Measurements from ENCODE around the gene ZBTB20.

The ZBTB20 gene

GRCh38 chr3:115090712-115091111 lies 56.4 kb downstream of the ZBTB20 start:
- Histone ChIP-seq H3K9ac (ENCODE audit: low read length) (no peak overlapping the region), H3K27me3 (ENCODE audit: low read length) (no peaks in the 10 kb centered on the region), H3K4me2 (ENCODE audit: low read depth, low read length, poor library complexity, severe bottlenecking) (no peak overlapping the region), H3K79me2 (ENCODE audit: insufficient read depth, low read length) (no peaks in the 10 kb centered on the region), H3K36me3 (ENCODE audit: low read length) (no peaks in the 10 kb centered on the region), H2AFZ (ENCODE audit: low read depth, low read length, severe bottlenecking) (no peak overlapping the region), H3F3A (ENCODE audit: insufficient read depth) (no peaks in the 10 kb centered on the region), H3K9me2 (replicated peaks; ENCODE audit: insufficient read depth, low read length) (no peaks in the 10 kb centered on the region), H3K27ac (ENCODE audit: low read depth, low read length) (no peak overlapping the region), H3K4me3 (ENCODE audit: insufficient read depth, low read length, poor library complexity, severe bottlenecking) (no peak overlapping the region), H3K9me3 (ENCODE audit: insufficient read depth, low read length) (no peaks in the 10 kb centered on the region), H4K20me1 (ENCODE audit: low read depth, low read length) (no peaks in the 10 kb centered on the region)
- TF ChIP-seq CTCF (IDR thresholded peaks at IDR 0.05; ENCODE audit: insufficient read depth, low read length, poor library complexity, severe bottlenecking) (no peak), EZH2phosphoT487 (conservative IDR thresholded peaks at IDR 0.05; ENCODE audit: low read length) (no peak)

- Histone ChIP-seq H4K20me1 (ENCODE audit: low read depth, low read length) (no peaks in the 10 kb centered on the region), H3K9me2 (replicated peaks; ENCODE audit: insufficient read depth, low read length) (no peaks in the 10 kb centered on the region), H3F3A (ENCODE audit: insufficient read depth) (no peaks in the 10 kb centered on the region), H3K36me3 (ENCODE audit: low read length) (no peaks in the 10 kb centered on the region), H2AFZ (ENCODE audit: low read depth, low read length, severe bottlenecking) (no peak overlapping the region), H3K27me3 (ENCODE audit: low read length) (no peaks in the 10 kb centered on the region), H3K27ac (ENCODE audit: low read depth, low read length) (no peak overlapping the region), H3K79me2 (ENCODE audit: insufficient read depth, low read length) (no peaks in the 10 kb centered on the region), H3K4me2 (ENCODE audit: low read depth, low read length, poor library complexity, severe bottlenecking) (no peak overlapping the region), H3K9me3 (ENCODE audit: insufficient read depth, low read length) (no peaks in the 10 kb centered on the region), H3K4me3 (ENCODE audit: insufficient read depth, low read length, poor library complexity, severe bottlenecking) (no peak overlapping the region), H3K9ac (ENCODE audit: low read length) (no peak overlapping the region)
- TF ChIP-seq CTCF (IDR thresholded peaks at IDR 0.05; ENCODE audit: insufficient read depth, low read length, poor library complexity, severe bottlenecking): no peak
- no peak for TF ChIP-seq EZH2phosphoT487 (conservative IDR thresholded peaks at IDR 0.05; ENCODE audit: low read length)
Observed at GRCh38 chr3:115089481-115089880, 57.6 kb downstream of the ZBTB20 start.

GRCh38 chr3:115087512-115087911 lies 59.6 kb downstream of the ZBTB20 start:
- Histone ChIP-seq H3K36me3 (ENCODE audit: low read length) (no peaks in the 10 kb centered on the region), H3F3A (ENCODE audit: insufficient read depth) (no peaks in the 10 kb centered on the region), H3K9ac (ENCODE audit: low read length) (no peak overlapping the region)

More at GRCh38 chr3:115087512-115087911, 59.6 kb downstream of the ZBTB20 start:
- no peaks in the 10 kb centered on the region for H3K9me3 ChIP-seq (ENCODE audit: insufficient read depth, low read length)
- H3K9me2 ChIP-seq (replicated peaks; ENCODE audit: insufficient read depth, low read length): no peaks in the 10 kb centered on the region
- no peak overlapping the region for H3K27ac ChIP-seq (ENCODE audit: low read depth, low read length)
- H3K4me2 ChIP-seq (ENCODE audit: low read depth, low read length, poor library complexity, severe bottlenecking): no peak overlapping the region
- no peaks in the 10 kb centered on the region for H3K27me3 ChIP-seq (ENCODE audit: low read length)
- TF ChIP-seq EZH2phosphoT487 (conservative IDR thresholded peaks at IDR 0.05; ENCODE audit: low read length): no peak
- no peak for TF ChIP-seq CTCF (IDR thresholded peaks at IDR 0.05; ENCODE audit: insufficient read depth, low read length, poor library complexity, severe bottlenecking)
- no peak overlapping the region for H2AFZ ChIP-seq (ENCODE audit: low read depth, low read length, severe bottlenecking)
- no peak overlapping the region for H3K4me3 ChIP-seq (ENCODE audit: insufficient read depth, low read length, poor library complexity, severe bottlenecking)
- no peaks in the 10 kb centered on the region; the same call in 1 of the 2 replicates for H4K20me1 ChIP-seq (ENCODE audit: low read depth, low read length)
- H3K79me2 ChIP-seq (ENCODE audit: insufficient read depth, low read length): no peaks in the 10 kb centered on the region

Measured in SU-DHL-6 (cell line).